Naive thymus-derived CD8-positive, alpha-beta T cell (primary cell): ENCODE measurements around the gene SLK. TPM values are rescaled to one million over a fixed set of nuclear protein-coding genes. Genes with fewer than 3 reads are reported as not detected.
A peak's percentile ranks its signal among the peaks of the same experiment; 100 is the strongest.

Source experiments
- ATAC-seq, 2 donors: fragments of 150-1000 bp; cut with Tn5 transposase in 1 of 2; sonication (Bioruptor Pico), chemical (Tn5 transposase) in 1 of 2; 1 replicate in 1 of 2; 2 replicates in 1 of 2; pipeline ENCODE4 v1.10.0; 2021; ENCODE audit warnings: mild to moderate bottlenecking in 2 of 2, moderate library complexity in 2 of 2
- POLR2A ChIA-PET: fragments of 350-600 bp; sonication (Branson Sonifier 250); formaldehyde crosslinking; loops from one replicate; lab custom pipeline; 2021; ENCODE audit warnings: antibody characterized with exemption; lab: Charles Lee
- DNase-seq, 10 donors: peaks; one replicate each; pipeline versions ENCODE4 v3.0.0 to v3.0.0-alpha.2; 2020 to 2022
- H3K27ac Mint-ChIP-seq, 10 donors: one replicate each; pipeline ENCODE4 v1.8.0; 2020 to 2022; ENCODE audit warnings: mild to moderate bottlenecking in 10 of 10, mixed read lengths in 10 of 10, moderate library complexity in 4 of 10, inconsistent platforms in 1 of 10
- H3K27me3 Mint-ChIP-seq, 5 donors: one replicate each; pipeline ENCODE4 v1.8.0; 2021 to 2022; ENCODE audit warnings: mixed read lengths in 5 of 5
- H3K36me3 Mint-ChIP-seq, 3 donors: one replicate each; pipeline ENCODE4 v1.8.0; 2020 to 2022; ENCODE audit warnings: mixed read lengths in 3 of 3, mild to moderate bottlenecking in 2 of 3, inconsistent platforms in 1 of 3
- H3K4me1 Mint-ChIP-seq, 4 donors: one replicate each; pipeline ENCODE4 v1.8.0; 2021 to 2022; ENCODE audit warnings: mixed read lengths in 4 of 4
- H3K4me3 Mint-ChIP-seq, 10 donors: one replicate each; pipeline ENCODE4 v1.8.0; 2020 to 2022; ENCODE audit warnings: mild to moderate bottlenecking in 10 of 10, mixed read lengths in 10 of 10, moderate library complexity in 6 of 10, inconsistent platforms in 1 of 10
- H3K9me3 Mint-ChIP-seq, 9 donors: one replicate each; pipeline ENCODE4 v1.8.0; 2020 to 2022; ENCODE audit warnings: mixed read lengths in 9 of 9, mild to moderate bottlenecking in 3 of 9, inconsistent platforms in 1 of 9, moderate library complexity in 1 of 9
- polyA plus RNA-seq, 3 donors: library from polyadenylated mRNA; unstranded; fragments of 300-500 nt; fragmentation: Illumina TruSeq; gene quantifications; one replicate each; pipeline ENCODE4 v1.2.3, GENCODE V29; 2021
- total RNA-seq, 8 experiments: library from RNA in 2 of 8; stranded (reverse) in 2 of 8; gene quantifications; one replicate each; pipeline ENCODE4 v1.2.3 and lab custom pipeline; 2021 to 2026

Gene SLK
- total and polyA plus RNA-seq, 5 experiments from 2014 or later = 5.0 to 36.6 (median 12.7) TPM

DNA sequence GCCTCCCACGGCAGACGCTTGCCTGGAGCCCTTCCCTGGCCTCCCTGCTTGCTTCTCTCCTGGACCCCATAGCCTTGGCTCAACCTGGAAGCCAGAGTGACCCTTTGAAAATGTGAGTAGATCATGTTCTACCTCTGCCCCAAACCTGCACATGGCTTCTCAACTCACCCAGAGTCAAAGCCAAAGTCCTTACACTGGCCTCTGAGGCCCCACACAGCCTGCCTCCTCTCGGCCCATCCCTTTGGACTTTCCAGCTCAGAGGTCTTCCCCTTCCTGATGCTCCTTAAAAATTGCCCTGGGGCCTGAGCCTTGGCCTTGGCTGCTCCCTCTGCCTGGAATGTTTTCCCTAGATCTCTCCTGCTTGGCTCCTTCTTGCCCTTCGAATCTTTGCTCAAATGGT is 86.3 kb downstream of the SLK start:
- peak overlapping the region in 1 of 10 donors; percentile 48 for H3K27ac Mint-ChIP-seq
- POLR2A ChIA-PET = no interaction called here
- ATAC-seq (no peak), DNase-seq (no peak)
- H3K4me3 Mint-ChIP-seq = no peak overlapping the region
- H3K9me3 Mint-ChIP-seq = no peaks in the 10 kb centered on the region
- H3K36me3 Mint-ChIP-seq = no peaks in the 10 kb centered on the region
- peaks cover 0 to 2% (median under 1%) of the 10 kb centered on the region in 4 donors for H3K4me1 Mint-ChIP-seq
- peaks cover 0 to 3% (median 0%) of the 10 kb centered on the region in 5 donors for H3K27me3 Mint-ChIP-seq

GRCh38 chr10:104054430-104054829 is 87.5 kb downstream of the SLK start:
- ATAC-seq (no peak), DNase-seq (no peak)
- Mint-ChIP-seq H3K9me3 (no peaks in the 10 kb centered on the region), H3K4me1 (peaks cover 0 to 2% (median 0%) of the 10 kb centered on the region in 4 donors), H3K27me3 (peaks cover 0 to 3% (median 0%) of the 10 kb centered on the region in 5 donors), H3K27ac (peak overlapping the region in 1 of 10 donors; percentile 27), H3K4me3 (no peak overlapping the region), H3K36me3 (no peaks in the 10 kb centered on the region)
- POLR2A ChIA-PET = no interaction called here

DNA sequence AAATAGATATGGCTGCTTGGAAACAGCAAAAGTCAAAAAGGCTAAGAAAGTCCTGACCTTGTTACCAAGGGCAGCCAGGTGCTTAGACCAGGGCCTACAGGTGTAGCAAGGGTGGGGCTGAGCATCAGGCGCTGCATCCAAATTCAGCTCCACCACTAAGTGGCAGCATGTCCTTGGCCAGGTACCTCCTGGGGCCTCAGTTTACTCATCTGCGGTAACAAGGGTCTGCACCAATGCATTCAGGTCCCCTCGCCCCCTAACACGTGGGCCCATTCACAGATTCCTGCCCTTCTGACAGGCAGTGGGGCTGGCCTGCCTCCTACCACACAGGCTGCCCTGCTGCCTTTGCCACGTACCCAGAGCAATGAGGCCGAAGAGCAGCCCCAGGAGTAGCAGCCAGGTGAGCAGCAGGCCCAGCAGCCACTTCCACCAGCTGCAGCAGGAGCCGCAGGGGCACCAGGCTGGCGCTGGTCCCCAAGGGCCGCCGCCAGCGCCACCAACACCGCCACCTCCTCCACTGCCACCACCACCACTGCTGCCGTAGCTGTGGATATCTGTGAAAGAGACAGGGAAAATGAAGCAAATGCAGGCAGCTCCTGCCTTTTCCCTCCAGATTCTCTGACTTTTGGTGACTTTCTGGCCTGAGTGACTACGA is 89.8 kb downstream of the SLK start:
- Mint-ChIP-seq H3K4me1 (peaks cover 0 to 2% (median 0%) of the 10 kb centered on the region in 4 donors), H3K36me3 (no peaks in the 10 kb centered on the region), H3K27ac (no peak overlapping the region), H3K4me3 (no peak overlapping the region), H3K27me3 (peaks cover 0 to 3% (median 0%) of the 10 kb centered on the region in 5 donors), H3K9me3 (no peaks in the 10 kb centered on the region)
- DNase-seq (no peak), ATAC-seq (no peak)
- POLR2A ChIA-PET = no interaction called here

DNA sequence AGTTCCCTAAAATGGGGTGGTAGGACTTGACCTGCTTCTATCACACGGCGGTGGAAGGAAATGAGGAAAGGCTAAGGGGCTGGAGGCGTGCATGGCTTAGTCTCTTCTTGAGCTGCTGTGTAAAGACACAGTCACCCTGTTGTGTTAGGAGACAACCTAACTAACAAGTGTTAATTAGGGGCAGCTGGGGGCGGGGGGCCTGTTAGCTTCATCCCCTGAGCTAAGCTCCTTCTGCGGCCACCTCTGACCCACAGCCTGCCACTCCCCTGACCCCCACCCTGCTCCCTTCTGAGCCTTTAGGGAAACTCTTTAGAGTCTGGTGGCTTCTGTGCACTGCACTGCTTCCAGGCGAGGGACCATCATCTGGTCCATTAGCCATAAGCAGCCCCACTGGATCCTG is 90.8 kb downstream of the SLK start:
- Mint-ChIP-seq H3K36me3 (no peaks in the 10 kb centered on the region), H3K9me3 (no peaks in the 10 kb centered on the region), H3K4me1 (peaks cover 0 to 2% (median 0%) of the 10 kb centered on the region in 4 donors), H3K4me3 (no peak overlapping the region), H3K27me3 (peaks cover 0 to 3% (median 0%) of the 10 kb centered on the region in 5 donors), H3K27ac (peak overlapping the region in 1 of 10 donors; percentile 62)
- POLR2A ChIA-PET = no interaction called here
- ATAC-seq = no peak
- no peak for DNase-seq

DNA sequence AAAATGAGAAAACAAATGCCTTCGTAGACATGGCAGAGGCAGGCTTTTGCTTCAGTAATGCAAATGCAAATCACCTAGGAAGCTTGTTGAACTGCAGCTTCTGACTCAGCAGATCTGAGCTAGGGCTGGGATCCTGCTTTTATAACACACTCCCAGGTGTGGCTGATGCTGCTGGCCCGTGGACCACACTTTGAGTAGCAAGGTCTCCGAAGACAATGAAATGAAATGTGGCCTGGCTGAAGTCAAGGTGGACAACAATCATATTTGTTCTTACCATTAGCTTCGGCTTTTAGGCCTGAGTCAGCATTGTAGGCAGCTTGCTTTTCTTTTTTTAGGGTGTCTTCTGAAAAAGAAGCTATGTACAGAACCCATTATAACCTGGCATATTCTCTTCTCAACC is 92.4 kb downstream of the SLK start:
- ATAC-seq (no peak), DNase-seq (no peak)
- Mint-ChIP-seq H3K9me3 (no peaks in the 10 kb centered on the region), H3K36me3 (no peaks in the 10 kb centered on the region), H3K27ac (no peak overlapping the region), H3K4me3 (no peak overlapping the region), H3K4me1 (peaks cover 0 to 2% (median 0%) of the 10 kb centered on the region in 4 donors), H3K27me3 (peaks cover 0 to 3% (median 0%) of the 10 kb centered on the region in 5 donors)
- POLR2A ChIA-PET = no interaction called here

DNA sequence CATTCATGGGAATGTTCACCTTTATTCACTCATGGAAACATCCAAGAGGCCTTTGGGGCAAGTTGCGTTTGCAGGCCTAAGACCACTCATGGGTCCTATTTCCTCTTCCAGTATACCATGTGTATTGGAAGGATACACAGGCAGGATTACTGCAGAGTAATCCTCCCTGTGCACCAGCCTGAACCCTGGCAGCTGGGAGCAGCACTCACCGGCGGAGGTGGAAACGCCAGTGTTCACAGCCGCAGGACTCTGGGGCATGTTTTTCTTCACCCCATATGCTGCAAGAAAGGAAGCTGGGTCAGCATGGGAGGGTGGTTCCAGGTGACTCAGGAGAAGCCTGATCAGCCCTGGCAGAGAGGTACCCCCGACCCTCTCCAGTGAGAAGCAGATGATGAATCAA is 94.3 kb downstream of the SLK start:
- Mint-ChIP-seq H3K9me3 (no peaks in the 10 kb centered on the region), H3K27me3 (peaks cover 0 to 6% (median 3%) of the 10 kb centered on the region in 5 donors), H3K4me1 (no peaks in the 10 kb centered on the region), H3K27ac (no peak overlapping the region), H3K4me3 (no peak overlapping the region), H3K36me3 (no peaks in the 10 kb centered on the region)
- DNase-seq = no peak
- POLR2A ChIA-PET = no interaction called here
- no peak for ATAC-seq

DNA sequence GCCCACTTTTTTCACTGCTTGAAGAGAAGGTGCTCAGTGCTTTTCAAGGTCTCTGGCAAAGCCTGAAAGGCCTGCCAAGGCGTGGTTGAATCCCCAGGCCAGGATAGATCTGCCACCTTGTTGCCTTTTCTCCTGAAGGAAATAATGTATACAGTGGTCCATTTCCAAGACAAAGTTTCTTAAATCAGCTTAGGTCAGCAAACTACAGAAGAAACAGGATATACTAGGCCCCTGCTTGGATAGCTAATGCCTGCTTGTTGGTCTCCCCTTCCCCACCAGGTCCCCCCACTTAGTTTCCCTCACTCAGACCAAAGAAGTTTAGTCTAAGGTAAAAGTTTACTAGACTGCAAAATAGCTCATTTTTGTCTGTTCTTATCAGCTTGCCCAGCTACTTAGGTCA is 98.8 kb downstream of the SLK start:
- Mint-ChIP-seq H3K9me3 (no peaks in the 10 kb centered on the region), H3K27ac (peak overlapping the region in 1 of 10 donors; percentile 16), H3K4me3 (no peak overlapping the region), H3K36me3 (no peaks in the 10 kb centered on the region), H3K27me3 (peaks cover 0 to 7% (median 4%) of the 10 kb centered on the region in 5 donors), H3K4me1 (no peaks in the 10 kb centered on the region)
- POLR2A ChIA-PET = no interaction called here
- no peak for ATAC-seq
- no peak for DNase-seq

DNA sequence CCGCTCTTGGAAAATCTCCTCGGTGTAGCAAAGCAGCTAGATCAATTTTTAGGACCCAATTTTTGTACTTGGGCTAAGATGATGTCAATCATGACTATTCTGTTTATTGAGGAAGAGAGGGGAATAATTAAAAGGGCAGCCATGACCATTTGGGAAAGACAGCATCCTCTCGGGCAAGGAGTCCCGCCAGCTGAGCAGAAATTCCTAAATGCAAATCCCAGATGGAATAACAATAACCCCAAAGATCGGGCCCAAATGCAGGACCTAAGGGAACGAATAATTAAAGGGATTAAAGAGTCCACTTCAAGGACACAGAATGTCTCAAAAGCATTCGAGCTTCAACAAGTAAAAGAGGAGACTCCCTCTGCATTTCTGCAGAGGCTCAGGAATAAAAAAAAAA is 100.0 kb downstream of the SLK start:
- no peaks in the 10 kb centered on the region for H3K9me3 Mint-ChIP-seq
- H3K4me1 Mint-ChIP-seq = no peaks in the 10 kb centered on the region
- H3K4me3 Mint-ChIP-seq = no peak overlapping the region
- no peaks in the 10 kb centered on the region for H3K36me3 Mint-ChIP-seq
- H3K27ac Mint-ChIP-seq = no peak overlapping the region
- no peak for DNase-seq
- H3K27me3 Mint-ChIP-seq = peaks cover 0 to 7% (median 4%) of the 10 kb centered on the region in 5 donors
- POLR2A ChIA-PET = interaction anchor here (0.7 kb wide), 2 partner anchors 38 to 923 kb away, joined by 3 to 8 read pairs; no protein-coding TSS in a partner anchor
- no peak for ATAC-seq

DNA sequence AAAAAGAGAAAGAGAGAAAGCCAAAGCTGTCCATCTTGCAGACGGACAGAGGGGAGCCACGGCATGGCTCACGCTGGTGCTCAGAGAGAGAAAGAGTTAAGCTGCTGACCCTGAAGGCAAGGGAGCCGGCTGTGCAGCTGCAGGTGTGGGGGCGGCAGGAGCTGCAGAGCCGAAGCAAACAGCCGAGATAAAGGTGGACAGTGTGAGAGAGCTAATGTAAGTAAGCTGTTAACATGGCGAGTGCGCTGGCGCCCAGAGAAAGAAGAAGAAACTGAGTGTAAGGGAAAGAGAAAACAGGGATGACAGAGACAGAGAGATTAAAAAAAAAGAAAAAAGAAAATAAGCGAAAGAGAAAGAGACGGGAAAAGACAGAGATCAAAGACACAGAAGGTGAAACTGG is 100.6 kb downstream of the SLK start:
- Mint-ChIP-seq H3K27ac (peak overlapping the region in 1 of 10 donors; percentile 24), H3K9me3 (no peaks in the 10 kb centered on the region), H3K36me3 (no peaks in the 10 kb centered on the region), H3K4me3 (no peak overlapping the region), H3K4me1 (no peaks in the 10 kb centered on the region), H3K27me3 (peaks cover 0 to 7% (median 4%) of the 10 kb centered on the region in 5 donors)
- DNase-seq (no peak), ATAC-seq (no peak)
- POLR2A ChIA-PET = interaction anchor here (0.7 kb wide), 2 partner anchors 39 to 924 kb away, joined by 3 to 8 read pairs; no protein-coding TSS in a partner anchor

DNA sequence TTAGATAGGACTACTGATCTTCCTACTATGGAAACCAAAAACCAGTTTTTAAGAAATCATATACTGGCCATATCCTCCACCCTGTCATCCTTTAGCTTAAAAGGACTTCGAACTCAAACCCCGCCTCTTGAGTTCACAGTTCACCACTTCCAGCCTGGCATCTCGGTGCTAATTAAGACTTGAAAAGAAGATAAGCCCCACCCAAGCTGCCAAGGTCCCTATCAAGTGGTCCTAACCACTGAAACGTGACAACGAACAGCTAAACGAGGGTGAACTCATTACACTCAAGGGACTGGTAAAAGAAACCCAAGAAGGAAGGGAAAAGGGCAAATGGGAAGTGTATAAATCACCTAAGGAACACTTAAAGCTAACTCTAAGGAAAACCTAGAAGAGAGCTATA is 102.7 kb downstream of the SLK start:
- Mint-ChIP-seq H3K27ac (no peak overlapping the region), H3K4me1 (no peaks in the 10 kb centered on the region), H3K9me3 (no peaks in the 10 kb centered on the region), H3K27me3 (peaks cover 0 to 7% (median 0%) of the 10 kb centered on the region in 5 donors), H3K4me3 (no peak overlapping the region), H3K36me3 (no peaks in the 10 kb centered on the region)
- POLR2A ChIA-PET = no interaction called here
- no peak for DNase-seq
- no peak for ATAC-seq

DNA sequence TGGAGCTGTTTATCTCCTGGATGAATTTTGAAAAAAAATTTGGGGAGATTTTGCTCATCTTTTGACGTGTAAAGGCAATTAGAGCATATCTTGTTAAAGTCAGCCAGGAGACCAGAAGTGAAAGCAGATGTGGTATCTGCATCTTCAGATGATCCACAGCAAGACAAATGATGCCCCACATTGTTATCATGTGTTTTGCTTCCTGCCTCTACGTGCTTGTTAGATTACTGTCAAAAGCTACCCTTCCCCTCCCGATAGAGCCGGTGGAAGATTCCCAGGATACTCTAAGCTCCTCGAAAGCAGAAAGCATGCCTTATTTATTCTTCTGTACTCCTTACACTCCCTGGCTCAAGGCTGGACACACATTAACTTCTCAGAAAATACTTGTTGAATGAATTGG is 105.8 kb downstream of the SLK start:
- Mint-ChIP-seq H3K9me3 (no peaks in the 10 kb centered on the region), H3K27ac (no peak overlapping the region), H3K4me1 (no peaks in the 10 kb centered on the region), H3K4me3 (no peak overlapping the region), H3K27me3 (no peaks in the 10 kb centered on the region), H3K36me3 (no peaks in the 10 kb centered on the region)
- ATAC-seq = no peak
- no peak for DNase-seq
- POLR2A ChIA-PET = no interaction called here

- ATAC-seq (no peak), DNase-seq (no peak)
- no peaks in the 10 kb centered on the region for H3K4me1 Mint-ChIP-seq
- no peak overlapping the region for H3K4me3 Mint-ChIP-seq
- H3K9me3 Mint-ChIP-seq = no peaks in the 10 kb centered on the region
- H3K36me3 Mint-ChIP-seq = no peaks in the 10 kb centered on the region
- no peaks in the 10 kb centered on the region for H3K27me3 Mint-ChIP-seq
- H3K27ac Mint-ChIP-seq = no peak overlapping the region
- POLR2A ChIA-PET = no interaction called here
Measured at GRCh38 chr10:104074505-104074904, 107.6 kb downstream of the SLK start.

DNA sequence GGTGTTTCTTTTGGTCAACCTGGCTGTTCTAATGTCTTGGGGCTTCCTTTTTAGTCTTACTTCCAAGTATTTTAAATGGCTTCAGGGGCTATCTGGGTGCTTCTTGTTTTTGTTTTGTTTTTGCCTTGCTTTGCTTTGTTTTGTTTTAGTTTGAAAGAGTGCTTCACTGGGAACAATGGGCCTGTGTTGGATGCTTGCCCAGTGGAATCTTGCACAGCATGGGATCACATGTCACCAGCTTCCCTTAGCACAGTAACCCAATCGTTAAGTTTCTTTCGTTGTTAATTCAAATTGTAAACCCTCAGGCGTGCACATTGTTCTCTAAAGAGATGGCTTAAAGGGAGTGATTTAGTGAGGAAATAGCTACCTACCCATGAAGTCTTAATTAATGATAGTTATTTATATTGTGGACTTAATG is 109.8 kb downstream of the SLK start:
- Mint-ChIP-seq H3K9me3 (no peaks in the 10 kb centered on the region), H3K4me3 (no peak overlapping the region), H3K27ac (no peak overlapping the region), H3K36me3 (no peaks in the 10 kb centered on the region), H3K27me3 (no peaks in the 10 kb centered on the region), H3K4me1 (no peaks in the 10 kb centered on the region)
- POLR2A ChIA-PET = no interaction called here
- no peak for ATAC-seq
- no peak for DNase-seq

DNA sequence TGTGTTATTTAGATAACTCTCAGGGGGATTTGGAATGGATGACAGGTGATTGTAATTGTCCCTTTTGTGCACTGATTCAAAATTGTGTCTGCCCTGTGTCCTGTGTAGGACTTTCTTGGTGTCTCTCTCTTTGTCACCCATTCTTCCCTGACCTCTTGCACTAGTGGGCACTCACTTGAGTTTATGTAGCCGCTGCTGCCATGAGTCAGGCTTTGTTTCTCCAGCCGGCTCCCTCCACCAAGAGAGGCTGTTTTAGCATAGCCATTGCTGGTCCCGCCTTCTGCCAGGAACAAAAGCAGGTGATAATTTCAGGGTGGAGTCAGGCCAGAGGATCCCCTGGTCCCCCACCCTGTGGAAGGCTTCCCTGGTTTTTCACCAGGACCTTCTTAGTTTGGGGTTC is 110.3 kb downstream of the SLK start:
- Mint-ChIP-seq H3K36me3 (no peaks in the 10 kb centered on the region), H3K9me3 (no peaks in the 10 kb centered on the region), H3K4me3 (no peak overlapping the region), H3K27me3 (no peaks in the 10 kb centered on the region), H3K27ac (no peak overlapping the region), H3K4me1 (no peaks in the 10 kb centered on the region)
- no peak for DNase-seq
- POLR2A ChIA-PET = no interaction called here
- no peak for ATAC-seq
